Fibroblast of skin of right biceps (primary cell): ENCODE results near the gene CCP110.
A peak's percentile ranks its signal among the peaks of the same experiment; 100 is the strongest.
"Not testable (repeated sequence)": the region's sequence is repeated elsewhere in the genome, so short reads cannot be mapped to it uniquely, and the experiment has no call there.

ENCODE experiments used
- DNase-seq: peaks from one replicate; pipeline ENCODE4 v3.0.0-alpha.2; 2013

Gene CCP110

DNA sequence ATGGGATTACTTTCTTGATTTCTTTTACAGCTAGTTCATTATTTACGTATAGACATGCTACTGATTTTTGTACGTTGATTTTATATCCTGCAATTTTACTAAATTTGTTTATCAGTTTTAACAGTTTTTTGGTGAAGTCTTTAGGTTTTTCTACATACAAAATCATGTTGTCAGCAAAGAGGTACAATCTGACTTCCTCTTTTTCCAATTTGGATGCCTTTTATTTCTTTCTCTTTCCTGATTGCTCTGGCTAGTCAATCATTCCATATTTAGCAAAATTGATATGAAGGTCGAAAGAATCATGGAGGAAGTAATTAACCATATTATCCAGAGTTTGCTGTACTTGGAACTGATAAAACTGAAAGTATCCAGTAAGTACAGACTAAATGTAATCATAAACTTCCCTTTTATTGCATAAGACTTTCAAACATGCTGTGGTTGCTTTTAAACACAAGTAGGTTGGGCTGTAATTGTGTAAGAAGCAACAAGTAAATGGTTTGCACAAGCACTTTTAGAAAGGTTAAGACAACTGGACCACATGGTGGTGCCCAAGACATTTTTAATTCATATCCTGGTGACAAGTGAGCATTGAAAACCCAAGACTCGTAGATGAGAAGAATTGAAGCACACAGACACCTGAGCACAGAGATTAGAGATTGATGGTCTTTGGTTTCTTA is 10.2 kb upstream of the CCP110 start:
- DNase-seq, result no peak

DNA sequence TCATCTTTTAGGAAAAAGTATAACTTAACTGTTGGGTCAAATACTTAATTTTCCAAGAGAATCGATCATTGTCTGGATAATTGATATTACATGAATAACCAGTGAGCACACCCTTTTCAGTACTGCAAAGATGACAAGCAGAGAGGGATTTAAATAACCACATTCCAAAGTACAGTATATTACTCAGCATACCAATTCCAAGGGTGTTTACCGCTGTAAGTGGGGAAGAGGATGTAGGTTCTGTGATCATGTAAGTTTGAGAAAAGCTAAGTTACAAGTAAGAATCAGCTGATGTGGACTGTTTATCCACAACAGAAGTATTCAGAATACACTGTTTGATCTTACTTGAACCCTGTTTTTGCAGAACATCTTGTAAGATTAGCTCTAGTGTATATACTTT is 8.0 kb upstream of the CCP110 start:
- peak; percentile 5 for DNase-seq

DNA sequence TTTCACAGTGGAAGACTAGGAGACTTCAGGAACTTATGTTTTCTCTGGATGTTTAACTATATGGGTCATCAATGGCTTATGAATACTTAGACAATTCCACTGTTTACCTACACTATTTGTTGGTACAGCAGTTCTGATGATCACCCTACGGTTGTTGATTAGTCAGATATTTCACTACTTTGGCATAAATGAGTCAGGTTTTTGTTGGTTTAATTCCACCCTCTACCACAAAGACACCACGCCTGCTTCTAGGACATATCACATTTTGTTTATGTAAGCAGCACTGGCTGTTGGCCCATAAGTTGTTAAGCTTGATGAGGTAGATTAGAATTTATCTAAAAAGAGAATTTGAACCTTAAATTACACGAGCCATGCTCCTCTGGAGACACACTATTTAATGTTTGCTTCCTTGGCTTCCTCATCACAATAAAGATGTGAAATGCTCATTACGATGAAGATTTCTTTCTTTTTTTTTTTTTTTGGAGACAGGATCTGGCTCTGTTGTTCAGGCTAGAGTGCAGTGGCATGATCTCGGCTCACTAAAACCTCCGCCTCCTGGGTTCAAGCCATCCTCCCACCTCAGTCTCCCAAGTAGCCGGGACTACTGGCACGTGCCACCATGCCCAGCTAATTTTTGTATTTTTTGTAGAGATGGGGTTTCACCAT is 6.2 kb upstream of the CCP110 start:
- peak; percentile 11 for DNase-seq

DNA sequence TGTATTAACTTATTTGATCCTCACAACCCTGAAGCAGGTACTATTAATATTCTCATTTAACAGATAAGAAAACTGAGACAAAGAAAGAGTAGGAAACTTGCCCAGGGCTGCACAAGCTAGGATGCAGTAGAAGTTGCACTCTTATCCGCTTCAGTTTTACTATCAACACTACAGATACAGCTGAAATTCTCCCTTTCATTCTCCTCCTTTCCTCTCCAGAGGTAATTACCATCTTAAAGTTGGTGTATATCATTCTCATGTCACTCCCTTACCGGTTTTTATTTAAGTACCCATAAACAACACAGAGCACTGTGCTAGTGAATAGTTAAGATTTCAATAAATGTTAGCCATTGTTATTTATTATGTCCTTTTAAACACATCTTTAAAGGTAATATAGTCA is 5.4 kb upstream of the CCP110 start:
- no peak for DNase-seq

DNA sequence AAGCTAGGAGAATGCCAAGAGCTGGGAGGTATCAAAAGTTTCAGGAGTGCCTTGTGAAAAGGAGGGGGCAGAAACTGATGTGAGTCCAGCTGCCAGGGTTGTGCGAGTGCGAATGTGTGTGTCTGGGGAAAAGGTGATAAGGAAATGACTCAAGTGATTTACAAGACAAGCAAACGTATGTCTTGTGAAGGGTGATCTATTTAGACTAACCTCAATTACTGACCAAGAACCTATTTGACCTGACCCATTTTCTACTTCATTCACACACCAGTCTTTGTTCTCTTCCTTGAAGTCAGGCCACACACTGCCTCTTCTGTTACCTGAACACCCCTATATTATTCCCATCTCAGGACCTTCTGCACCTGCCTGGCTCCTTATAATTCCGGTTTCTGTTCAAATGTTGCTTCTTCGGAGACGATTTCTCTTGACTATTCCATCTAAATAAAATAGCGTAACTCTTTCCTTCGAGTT is 2.8 kb upstream of the CCP110 start:
- no peak for DNase-seq

DNA sequence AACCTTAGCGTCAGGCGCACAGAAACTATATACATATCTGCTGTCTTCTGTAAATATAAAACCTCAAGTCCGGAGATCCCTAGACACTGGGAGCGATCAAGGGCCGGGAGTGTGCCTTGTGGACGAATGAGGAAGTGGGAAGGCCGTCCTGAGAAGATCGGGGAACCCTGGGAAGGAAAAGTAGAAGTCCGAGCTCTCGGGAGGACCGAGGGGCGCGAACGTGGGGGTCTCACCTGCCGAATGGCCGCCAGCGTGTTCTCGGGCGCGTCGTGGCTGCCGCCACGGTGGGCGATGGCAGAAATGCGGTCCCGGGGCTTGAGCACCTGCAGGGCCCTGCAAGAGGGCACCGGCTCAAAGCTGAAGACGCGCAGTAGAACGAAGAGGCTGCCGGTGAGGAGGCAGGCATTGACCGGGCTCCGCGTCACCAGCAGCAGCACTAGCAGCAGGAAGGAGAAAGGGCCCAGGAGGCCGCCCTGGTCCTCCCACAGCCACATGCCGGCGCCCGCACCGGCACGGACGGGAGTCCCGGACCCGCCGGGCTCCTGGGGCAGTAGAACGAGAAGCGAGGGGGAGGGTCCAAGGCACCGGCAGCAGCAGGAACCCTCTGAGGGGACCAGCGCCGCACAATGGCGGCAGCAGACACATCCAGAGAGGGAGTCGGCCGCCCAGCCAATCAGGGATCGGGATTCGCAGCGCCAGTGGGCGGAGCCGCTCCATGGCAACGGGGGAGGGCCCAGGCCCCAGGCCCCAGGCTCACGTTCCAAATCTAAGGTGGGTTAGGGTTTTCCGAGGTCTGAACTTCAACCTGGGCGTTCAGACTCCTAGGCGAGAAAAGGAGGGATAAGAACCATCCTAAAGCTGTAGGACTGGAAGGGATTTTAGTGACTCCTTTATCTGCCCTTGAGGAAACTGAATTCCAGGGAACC is 2.0 kb upstream of the CCP110 start, which contains the start of gene GDE1:
GDE1 (minus strand) TSS at position 628 of the 926 bp plus-strand sequence; CDS start at position 494, 134 bp downstream.
- DNase-seq, result peak; percentile 89

DNA sequence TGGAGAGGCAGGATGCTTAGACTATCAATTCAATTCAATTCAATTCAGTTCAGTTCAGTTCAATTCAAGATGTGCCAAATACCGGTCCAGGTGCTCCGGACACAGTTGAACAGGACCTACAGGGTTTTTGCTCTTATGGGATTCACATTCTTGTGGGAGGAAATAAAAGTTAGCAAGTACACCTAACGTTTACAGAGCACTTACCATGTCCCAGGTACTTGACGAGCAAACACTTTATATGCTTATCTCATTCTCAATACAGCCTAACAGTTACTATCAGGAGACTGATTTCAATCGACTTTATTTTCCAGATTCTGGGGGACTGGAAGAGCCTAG is 1.4 kb upstream of the CCP110 start:
- DNase-seq, result no peak

DNA sequence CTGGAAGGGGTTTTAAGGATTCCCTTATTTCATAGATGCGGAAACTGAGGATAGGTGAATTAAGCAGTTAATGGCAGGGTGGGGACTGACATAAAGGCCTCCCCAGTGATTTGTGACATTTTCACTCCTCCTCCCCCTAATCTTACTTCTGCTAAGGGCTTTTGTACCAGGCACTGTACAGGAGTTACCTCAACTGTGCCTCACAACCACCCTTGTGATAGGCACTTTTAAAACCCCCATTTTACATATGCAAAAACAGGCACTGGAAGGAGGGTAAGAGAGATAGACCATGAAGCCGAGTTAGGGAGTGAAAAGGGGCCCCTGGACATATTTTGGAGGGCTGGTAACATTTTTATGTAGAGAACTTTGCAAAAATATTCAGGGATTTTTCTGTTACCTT is 982 bp upstream of the CCP110 start:
- DNase-seq, result no peak

DNA sequence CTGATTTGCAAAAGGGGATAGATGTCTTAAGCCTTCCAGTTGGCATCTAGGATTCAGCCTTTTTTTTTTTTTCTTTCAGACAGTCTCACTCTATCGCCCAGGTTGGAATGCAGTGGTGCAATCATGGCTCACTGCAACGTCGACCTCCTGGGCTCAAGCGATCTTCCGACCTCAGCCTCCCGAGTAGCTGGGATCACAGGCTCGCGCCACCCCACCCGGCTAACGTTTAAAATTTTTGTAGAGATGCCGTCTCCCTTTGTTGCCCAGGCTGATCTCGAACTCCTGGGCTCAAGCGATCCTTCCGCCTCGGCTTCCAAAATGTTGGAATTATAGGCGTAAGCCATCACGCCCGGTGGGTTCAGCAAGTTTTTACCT is 571 bp upstream of the CCP110 start:
- no peak for DNase-seq

DNA sequence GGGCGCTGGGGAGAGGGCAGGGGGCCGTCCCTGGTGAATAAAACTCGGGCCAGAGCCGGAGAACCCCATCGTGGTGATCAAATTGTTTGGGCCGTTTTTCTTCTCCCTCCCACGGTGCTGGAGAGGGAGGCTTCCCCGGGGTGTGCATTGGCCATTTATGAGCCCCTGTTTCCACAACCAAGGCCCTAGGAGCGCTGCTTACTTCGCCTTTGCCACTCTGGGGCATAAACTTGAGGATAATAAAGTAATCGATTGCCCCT is 544 bp downstream of the CCP110 start:
- DNase-seq, result no peak

DNA sequence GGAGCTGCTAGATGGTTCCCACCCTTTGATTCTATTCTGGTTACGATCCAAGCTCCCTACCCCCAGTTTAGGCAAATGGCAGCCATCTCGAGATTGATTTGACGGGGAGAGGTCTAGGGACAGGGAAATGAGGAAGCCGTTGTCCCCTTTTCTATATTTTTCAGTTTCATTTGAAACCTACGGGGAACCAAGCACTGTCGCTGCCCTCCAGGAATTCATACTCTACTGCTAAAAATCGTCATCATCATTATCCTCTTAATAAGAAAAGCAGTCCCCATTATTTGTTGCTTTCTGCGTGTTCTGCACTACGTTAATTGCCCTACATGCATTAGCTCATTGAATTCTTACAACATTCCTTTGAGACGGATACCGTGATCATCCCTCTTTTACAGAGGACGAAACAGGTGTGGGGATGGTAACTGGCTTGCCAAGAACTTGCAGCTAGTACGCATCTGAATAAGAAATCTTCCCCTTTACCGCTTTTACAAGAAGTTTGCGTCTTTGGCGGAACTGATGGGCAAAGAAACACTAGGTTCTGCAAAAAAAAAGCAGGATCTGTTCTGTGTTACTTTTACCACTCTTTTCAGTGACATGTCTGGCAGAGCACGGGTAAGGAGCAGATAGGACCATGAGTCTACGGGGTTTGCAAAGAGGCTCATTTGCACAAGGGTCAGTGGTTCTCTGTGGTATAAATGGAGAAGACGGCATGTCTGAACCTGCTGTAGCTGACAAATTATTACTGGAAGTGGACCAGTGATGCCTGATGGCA is 1.1 kb downstream of the CCP110 start:
- no peak for DNase-seq

DNA sequence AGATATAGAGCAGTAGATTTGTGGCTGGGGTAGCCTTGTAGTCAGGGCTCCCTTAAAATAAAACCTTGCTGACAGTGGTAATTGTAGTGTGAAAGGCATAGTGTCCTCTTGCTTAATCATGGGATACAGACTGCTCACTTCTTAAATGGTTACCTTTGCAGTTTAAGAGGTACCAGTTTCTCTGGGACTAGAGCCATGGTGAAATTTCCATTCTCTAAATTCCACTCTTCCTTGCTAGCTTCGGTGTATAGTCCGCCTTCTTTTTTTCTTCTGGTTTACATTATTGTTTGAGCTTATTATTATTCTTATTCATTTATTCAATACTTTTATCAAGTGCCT is 1.6 kb downstream of the CCP110 start:
- DNase-seq, result no peak

DNA sequence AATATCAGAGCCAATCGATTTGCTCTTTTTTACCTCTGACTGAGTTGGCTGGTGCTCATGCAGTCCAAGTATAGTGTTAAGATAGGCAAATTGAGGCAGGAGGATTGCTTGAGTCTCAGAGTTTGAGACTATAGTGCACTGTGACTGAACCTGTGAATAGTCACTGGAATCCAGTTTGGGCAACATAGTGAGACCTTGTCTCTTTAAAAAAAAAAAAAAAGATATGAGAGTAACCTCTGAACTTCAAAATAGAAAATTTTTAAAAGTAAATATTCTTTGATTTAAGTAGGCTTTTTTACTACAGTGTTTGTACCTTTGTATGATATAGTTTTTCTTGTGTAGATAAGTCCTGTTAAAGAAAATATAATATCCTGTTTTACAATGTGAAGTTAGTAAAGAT is 3.4 kb downstream of the CCP110 start:
- DNase-seq, result no peak

DNA sequence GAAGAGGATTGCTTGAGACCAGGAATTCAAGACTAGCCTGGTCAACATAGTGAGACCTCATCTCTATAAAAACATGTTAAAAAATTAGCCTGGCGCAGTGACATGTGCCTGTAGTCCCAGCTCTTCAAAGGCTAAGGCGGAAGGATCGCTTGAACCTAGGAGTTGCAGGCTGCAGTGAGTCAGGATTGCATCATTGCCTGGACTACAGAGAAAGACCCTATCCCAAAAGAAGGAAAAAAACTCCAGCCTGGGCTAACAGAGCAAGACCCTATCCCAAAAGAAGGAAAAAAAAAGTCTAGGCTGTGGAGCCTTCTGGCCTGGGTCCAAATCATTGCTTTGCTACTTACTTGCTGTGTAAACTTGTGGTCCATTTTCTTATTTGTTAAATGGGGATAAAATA is 4.9 kb downstream of the CCP110 start:
- no peak for DNase-seq

DNA sequence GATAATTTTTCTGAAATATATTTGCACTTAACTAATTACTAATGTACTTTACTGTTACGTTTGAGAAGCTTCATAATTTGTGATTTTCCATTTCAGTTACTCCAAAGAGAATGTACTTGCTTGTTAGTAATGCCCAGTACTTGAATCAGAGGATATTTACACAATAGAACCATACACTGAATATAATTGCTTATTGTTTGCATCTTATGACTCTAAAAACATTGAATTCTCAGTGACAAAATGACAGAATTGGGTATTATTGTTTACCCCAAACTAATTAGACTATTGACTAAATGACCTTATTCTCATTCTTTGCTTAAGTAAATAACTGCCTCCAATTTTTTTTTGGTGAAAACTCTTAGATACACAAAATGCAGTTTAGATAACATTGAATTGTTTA is 8.9 kb downstream of the CCP110 start:
- DNase-seq, result no peak

DNA sequence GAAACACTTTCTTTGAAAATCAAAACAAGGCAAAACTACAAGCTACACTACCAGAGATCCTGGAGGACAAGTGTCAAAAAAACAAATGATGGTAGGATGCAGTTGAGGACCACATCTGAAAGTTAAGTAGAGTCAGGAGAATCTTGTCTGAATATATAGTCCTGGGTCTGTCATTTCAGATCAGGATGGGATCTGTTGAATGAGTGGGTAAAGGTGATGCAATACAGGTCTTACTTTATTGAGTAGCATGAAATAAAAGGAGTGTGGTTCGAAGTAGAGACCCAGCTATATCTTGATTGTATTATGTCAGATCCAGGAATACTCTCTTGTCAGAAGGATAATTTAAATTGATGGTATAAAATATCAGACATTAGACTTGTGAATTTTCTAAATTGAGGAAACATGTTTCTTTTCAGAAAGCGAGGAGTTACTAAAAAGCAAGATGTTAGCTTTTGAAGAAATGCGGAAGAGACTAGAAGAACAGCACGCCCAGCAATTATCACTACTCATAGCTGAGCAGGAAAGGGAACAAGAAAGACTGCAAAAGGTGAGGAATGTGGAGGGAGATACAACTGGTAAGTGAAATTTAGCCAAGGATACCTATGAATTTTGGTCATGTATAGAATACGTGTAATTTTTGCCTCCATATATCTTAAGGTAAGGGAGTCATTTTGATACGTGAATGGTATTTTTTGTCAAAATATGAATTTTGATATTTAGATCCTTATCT is 16.7 kb downstream of the CCP110 start:
- no peak for DNase-seq

DNA sequence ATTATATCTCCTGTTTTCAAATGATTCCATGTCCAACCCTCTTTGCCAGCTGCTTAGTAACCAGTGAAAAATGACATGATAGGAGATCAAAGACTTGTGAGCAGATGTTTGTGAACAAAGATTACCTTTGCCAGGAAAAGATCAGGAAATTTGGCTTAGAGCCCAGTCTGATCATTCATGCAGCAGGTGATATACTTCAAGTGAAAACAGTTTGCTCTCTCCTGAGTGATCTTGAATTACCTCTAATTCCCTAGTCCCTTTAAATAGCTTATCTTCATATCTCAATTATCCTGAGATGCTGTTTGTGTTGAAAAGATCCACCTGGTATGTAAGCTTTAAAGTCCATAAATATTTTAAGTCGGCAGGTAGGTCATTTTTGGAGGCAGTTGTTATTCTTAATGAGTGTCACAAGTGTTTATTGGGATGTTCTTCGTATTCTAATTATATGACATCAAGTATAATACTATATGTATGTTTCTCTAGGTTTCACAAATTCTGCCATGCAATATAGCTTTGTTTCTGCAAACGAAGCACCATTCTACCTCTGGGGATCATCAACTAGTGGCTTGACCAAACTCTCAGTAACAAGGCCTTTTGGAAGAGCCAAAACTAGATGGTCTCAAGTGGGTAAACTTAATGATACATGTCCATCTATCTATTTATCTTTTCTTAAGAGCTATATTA is 18.5 kb downstream of the CCP110 start:
- DNase-seq, result no peak

DNA sequence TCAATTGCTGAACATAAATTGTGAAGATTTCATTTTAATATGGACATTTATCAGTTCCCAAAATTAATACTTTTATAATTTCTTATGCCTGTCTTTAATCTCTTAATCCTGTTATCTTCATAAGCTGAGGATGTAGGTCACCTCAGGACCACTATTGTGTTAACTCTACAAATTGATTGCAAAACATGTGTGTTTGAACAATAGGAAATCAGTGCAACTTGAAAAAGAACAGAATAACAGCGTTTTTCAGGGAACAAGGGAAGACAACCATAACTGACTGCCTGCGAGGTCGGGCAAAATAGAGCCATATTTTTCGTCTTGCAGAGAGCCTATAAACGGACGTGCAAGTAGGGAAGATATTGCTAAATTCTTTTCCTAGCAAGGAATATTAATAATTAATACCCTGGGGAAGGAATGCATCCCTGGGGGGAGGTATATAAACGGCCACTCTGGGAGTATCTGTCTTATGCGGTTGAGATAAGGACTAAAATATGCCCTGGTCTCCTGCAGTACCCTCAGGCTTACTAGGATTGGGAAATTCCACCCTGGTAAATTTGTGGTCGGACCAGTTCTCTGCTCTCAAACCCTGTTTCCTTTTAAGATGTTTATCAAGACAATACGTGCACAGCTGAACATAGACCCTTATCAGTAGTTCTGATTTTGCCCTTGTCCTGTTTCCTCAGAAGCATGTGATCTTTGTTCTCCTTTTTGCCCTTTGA is 19.7 kb downstream of the CCP110 start:
- not testable (repeated sequence) for DNase-seq

DNA sequence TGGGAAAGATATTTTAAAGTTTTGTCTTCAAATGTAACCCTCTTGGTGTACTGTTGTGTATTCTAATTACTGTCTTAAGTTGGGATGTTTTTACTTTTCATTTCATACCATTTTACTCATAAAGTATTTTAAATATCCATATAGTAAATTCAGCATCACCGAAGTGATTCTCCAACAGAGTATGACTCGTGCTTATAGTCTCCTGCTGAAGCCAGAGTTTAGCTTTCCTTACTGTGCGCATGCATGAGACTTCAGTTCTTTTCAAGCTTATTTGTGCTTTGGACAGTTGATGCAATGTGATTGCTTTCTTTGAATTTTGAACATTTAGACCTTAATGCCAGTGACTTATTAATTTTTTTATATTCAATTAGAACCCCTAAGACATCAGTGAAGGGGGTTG is 24.4 kb downstream of the CCP110 start:
- no peak for DNase-seq

DNA sequence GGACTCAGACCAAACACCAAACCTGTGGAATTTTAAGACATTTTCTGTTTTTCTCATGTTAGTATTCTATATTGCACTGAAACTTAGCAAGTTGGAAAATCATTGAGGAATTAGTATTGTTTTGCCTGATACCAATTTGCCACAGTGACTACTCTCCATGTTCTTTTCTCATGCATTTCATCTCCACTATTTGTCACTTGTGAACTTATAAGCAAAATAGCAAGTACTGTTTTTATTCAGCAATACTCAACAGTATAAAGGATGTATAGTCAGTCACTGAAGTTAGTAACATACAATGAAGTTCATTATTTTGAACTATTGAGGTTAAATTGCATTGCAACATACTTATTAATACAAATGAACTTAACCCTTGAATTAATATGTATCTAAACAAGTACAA is 25.9 kb downstream of the CCP110 start:
- no peak for DNase-seq

DNA sequence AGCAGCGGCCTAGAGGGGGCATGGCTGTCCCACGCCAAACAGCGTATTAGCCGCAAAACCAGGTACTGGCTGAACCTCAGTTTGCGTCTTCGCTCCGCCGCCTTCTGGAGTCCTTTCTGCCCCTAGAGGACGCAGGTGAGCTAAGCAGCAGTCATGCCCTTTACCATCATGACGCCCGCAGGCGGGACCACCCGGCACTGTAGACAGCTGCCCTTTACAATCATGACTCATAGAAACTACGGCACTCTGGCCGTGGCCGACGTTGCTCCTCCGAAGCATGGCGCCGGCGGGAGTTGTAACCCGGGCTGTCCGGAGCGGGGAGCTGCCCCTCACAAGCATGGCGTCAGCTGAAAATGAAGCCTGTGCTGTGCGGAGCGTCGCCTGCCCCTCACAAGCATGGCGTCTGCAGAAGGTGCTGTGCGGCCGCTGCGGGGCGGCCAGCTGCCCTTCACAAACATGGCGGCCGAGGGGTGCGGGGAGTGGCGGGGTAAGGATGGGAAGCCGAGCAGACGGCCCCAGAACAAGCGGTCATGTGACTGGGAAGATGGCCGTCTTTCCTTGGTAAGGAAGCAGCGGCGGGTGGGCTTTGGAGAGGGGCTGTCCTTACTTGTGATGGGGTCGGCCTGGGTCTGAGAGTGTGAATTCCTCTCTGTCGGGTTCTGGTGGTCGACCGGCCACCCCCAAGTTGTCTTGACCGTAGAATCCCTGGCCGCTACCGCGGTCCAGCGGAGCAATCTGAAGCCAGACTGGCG is 31.6 kb downstream of the CCP110 start, which contains the start of gene VPS35L:
VPS35L (plus strand) TSS at position 518 of the 752 bp plus-strand sequence; CDS start at position 545, 27 bp downstream.
- DNase-seq, result peak; percentile 98
